Natural killer cell treated with Interleukin-12 subunit alpha and Interleukin-12 subunit beta and Interleukin-15 and Interleukin-18, amount 100 ng/mL, for 72 hours (primary cell): Measurements from ENCODE around the gene GRB2. TPM values are rescaled to one million over a fixed set of nuclear protein-coding genes. Genes with fewer than 3 reads are reported as not detected.

ENCODE experiments used
- ATAC-seq, 2 donors: fragments of 150-1000 bp; cut with Tn5 transposase in 1 of 2; sonication (Bioruptor Pico), chemical (Tn5 transposase) in 1 of 2; 2 replicates each; pipeline ENCODE4 v1.10.0; 2021
- DNase-seq: peaks from one replicate; pipeline ENCODE4 v3.0.0; 2022; ENCODE audit warnings: low spot score
- H3K27ac Mint-ChIP-seq, 2 donors: 1 replicate in 1 of 2; 2 replicates in 1 of 2; pipeline ENCODE4 v1.8.0; 2022; ENCODE audit warnings: mixed read lengths in 2 of 2, mild to moderate bottlenecking in 1 of 2, moderate library complexity in 1 of 2
- H3K27me3 Mint-ChIP-seq, 2 donors: 1 replicate in 1 of 2; 2 replicates in 1 of 2; pipeline ENCODE4 v1.8.0; 2022; ENCODE audit warnings: mixed read lengths in 2 of 2
- H3K36me3 Mint-ChIP-seq: one replicate; pipeline ENCODE4 v1.8.0; 2022; ENCODE audit warnings: mixed read lengths
- H3K4me1 Mint-ChIP-seq, 2 donors: 1 replicate in 1 of 2; 2 replicates in 1 of 2; pipeline ENCODE4 v1.8.0; 2022; ENCODE audit warnings: low read depth in 2 of 2, mixed read lengths in 2 of 2, mild to moderate bottlenecking in 1 of 2
- H3K4me3 Mint-ChIP-seq: one replicate; pipeline ENCODE4 v1.8.0; 2022; ENCODE audit warnings: mixed read lengths
- H3K9me3 Mint-ChIP-seq: 2 replicates; pipeline ENCODE4 v1.8.0; 2022; ENCODE audit warnings: mixed read lengths
- total RNA-seq, 2 donors: library from RNA; stranded (reverse); gene quantifications; one replicate each; pipeline ENCODE4 v1.2.3, GENCODE V29; 2022

The GRB2 gene
- total RNA-seq, 2 donors from 2014 or later: 198 to 235 TPM

DNA sequence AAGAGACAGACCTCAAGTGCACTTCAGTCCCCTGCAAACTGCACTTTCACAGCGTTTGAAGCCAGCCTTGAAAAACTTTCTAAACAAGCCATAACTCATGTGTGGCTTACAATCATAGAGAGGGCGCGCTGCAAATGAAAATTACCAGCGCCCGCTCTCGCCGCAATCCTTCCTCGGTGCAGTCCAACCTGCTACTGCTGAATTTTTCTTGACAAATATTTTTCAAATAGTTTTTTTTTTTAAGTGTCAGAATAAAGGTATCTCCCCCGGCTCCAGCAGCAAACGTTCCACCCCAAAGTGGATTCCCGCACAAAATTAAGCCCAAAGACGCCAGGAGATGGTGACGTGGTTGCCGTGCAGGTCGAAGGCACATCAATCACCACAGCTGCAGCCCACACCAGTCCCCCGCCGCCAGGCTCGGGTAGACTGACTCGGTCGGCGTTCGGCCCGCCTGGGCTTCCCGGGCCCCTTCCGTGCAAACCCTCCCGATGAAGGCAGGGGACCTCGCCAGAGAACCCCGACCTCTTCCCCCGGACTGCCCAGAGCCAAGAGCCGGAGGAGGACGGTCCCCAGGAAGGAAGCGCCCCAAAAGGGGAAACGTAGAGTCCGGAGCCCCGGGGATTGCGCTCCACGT, 630 bp downstream of the GRB2 start:
- peak; percentile 66 for DNase-seq
- Mint-ChIP-seq H3K27me3 (no peaks in the 10 kb centered on the region), H3K27ac (peak overlapping the region; percentile 81 to 94), H3K4me1 (peaks cover 31 to 43% of the 10 kb centered on the region in 2 donors), H3K9me3 (no peaks in the 10 kb centered on the region), H3K36me3 (peaks cover 4% of the 10 kb centered on the region), H3K4me3 (peak overlapping the region; percentile 90)
- peak; percentile 38 to 53 for ATAC-seq

DNA sequence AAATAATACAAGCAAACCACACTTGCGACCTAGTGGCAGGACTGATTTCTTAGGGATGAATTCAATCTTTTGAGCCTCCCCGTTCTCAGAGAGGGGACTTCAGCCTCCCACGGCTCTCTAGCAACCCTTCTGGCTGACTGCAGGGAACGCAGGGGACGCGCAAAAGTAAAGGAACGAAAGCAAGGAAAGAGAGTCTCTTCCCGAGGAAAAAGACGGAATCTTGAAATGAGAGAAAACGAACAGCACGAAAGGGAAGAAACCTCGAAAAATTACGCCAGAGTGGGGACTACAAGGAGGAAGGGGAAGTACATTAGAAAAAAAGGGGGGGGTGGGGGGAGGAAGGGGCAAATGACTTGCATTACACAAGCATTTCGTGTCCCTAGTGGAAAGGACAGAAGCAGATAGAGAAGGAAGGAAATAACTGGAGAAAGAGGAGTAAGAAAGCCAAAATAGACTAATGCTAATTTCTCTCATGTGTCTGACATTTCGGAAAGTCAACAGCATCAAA, 1.2 kb downstream of the GRB2 start:
- DNase-seq (peak; percentile 74), ATAC-seq (no peak)
- Mint-ChIP-seq H3K27me3 (no peaks in the 10 kb centered on the region), H3K36me3 (peaks cover 4% of the 10 kb centered on the region), H3K4me1 (peaks cover 31 to 43% of the 10 kb centered on the region in 2 donors), H3K9me3 (no peaks in the 10 kb centered on the region), H3K4me3 (peak overlapping the region; percentile 90), H3K27ac (peak overlapping the region; percentile 81 to 94)

DNA sequence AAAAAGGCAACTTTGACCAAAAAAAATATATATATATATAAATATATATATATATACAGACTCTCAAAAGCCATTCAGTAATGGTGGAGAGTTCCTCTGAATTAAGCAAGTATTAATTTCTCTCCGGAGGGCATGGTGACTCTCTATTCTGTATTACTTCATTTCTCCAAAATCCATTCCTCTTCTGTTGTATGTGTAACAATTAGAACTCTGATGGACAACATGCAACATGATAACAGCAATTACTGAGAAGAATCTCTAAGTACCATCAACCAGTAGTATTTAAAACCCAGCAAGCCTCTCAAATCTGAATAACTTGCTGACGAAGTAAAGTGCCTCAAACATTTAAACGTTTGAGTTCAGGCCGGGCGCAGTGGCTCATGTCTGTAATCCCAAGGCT, 2.3 kb downstream of the GRB2 start:
- peak overlapping the region; percentile 81 to 94 for H3K27ac Mint-ChIP-seq
- no peak for ATAC-seq
- no peak for DNase-seq
- H3K9me3 Mint-ChIP-seq: no peaks in the 10 kb centered on the region
- H3K36me3 Mint-ChIP-seq: peaks cover 4% of the 10 kb centered on the region
- H3K4me1 Mint-ChIP-seq: peaks cover 31 to 43% of the 10 kb centered on the region in 2 donors
- peak overlapping the region; percentile 90 for H3K4me3 Mint-ChIP-seq
- H3K27me3 Mint-ChIP-seq: no peaks in the 10 kb centered on the region

DNA sequence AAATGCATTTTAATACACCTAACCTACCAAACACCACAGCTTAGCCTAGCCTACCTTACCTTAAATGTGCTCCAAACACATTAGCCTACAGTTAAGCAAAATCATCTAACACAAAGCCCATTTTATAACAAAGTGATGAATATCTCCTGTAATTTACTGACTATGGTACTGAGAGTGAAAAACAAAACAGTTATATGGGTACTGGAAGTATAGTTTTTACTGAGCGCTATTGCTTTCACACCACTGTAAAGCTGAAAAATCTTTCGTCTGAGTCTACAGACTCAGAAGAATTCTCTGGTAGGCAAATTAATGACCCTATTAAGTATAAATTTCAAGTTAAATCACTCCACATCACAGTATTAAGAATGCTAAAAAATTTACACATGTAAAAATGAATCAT, 3.5 kb downstream of the GRB2 start:
- Mint-ChIP-seq H3K27me3 (no peaks in the 10 kb centered on the region), H3K4me1 (peaks cover 37 to 49% of the 10 kb centered on the region in 2 donors), H3K27ac (peak overlapping the region; percentile 81 to 94), H3K36me3 (peaks cover 4% of the 10 kb centered on the region), H3K4me3 (peak overlapping the region; percentile 66), H3K9me3 (no peaks in the 10 kb centered on the region)
- ATAC-seq (no peak), DNase-seq (no peak)

DNA sequence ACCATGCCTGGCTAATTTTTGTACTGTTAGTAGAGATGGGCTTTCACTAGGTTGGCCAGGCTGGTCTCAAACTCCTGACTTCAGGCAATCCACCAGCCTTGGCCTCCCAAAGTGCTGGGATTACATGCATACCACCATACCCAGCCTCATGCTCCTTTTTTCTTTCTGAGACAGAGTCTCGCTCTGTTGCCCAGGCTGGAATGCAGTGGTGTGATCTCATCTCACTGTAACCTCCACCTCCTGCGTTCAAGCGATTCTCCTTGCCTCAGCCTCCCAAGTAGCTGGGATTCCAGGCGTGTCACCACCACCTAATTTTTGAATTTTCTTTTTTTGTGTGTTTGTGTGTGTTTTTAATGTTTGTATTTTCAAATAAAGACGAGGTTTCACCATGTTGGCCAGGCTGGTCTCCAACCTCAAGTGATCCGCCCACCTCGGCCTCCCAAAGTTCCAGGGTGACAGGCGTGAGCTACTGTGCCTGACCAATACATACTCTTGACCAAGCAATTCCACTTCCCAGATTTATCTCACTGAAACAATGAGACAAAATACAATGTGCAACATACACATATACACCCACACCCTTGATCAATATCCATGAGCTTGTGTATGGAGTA, 5.0 kb downstream of the GRB2 start:
- Mint-ChIP-seq H3K27me3 (no peaks in the 10 kb centered on the region), H3K4me1 (peaks cover 37 to 53% of the 10 kb centered on the region in 2 donors), H3K27ac (no peak overlapping the region), H3K9me3 (no peaks in the 10 kb centered on the region), H3K4me3 (no peak overlapping the region), H3K36me3 (peaks cover 4% of the 10 kb centered on the region)
- ATAC-seq (no peak), DNase-seq (no peak)

DNA sequence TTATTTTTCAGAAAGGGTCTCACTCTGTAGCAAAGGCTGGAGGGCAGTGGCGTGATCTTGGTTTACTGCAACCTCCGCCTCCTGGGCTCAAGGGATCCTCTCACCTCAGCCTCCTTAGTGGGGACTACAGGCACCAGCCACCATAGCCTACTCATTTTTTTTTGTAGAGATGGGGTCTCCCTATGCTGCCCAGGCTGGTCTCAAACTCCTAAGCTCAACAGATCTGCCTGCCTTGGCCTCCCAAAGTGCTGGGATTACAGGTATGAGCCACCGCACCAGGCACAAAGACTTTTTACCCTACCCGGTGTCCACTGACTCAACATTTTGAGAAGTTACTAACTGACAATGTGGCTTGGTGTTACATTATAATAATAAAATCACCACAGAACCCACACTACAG, 7.2 kb downstream of the GRB2 start:
- Mint-ChIP-seq H3K9me3 (no peaks in the 10 kb centered on the region), H3K4me1 (peaks cover 58 to 64% of the 10 kb centered on the region in 2 donors), H3K36me3 (no peaks in the 10 kb centered on the region), H3K27me3 (no peaks in the 10 kb centered on the region), H3K4me3 (no peak overlapping the region), H3K27ac (no peak overlapping the region)
- ATAC-seq: no peak
- DNase-seq: no peak

DNA sequence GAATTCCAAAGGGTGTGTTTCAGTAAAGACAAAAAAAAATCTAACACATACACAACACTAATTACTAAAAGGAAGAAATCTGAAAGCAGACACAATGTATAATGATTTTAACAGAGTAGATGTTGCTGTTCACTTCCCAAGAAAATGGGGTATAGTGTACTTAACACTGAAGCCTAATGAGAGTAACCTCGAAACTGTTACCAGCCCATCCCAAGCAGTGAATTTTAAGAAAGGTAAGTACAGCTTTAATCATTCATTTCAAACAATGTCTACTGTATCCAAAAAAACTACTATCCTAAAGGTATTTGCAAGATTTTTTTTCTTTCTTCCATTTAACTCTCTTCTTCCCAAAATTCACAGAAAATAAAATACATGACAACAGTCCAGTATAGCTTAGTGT, 8.3 kb downstream of the GRB2 start:
- H3K4me3 Mint-ChIP-seq: peak overlapping the region; percentile 10
- DNase-seq (no peak), ATAC-seq (no peak)
- peak overlapping the region; percentile 4 to 23 for H3K27ac Mint-ChIP-seq
- H3K9me3 Mint-ChIP-seq: no peaks in the 10 kb centered on the region
- H3K36me3 Mint-ChIP-seq: peaks cover 4% of the 10 kb centered on the region
- peaks cover 59 to 62% of the 10 kb centered on the region in 2 donors for H3K4me1 Mint-ChIP-seq
- no peaks in the 10 kb centered on the region for H3K27me3 Mint-ChIP-seq

DNA sequence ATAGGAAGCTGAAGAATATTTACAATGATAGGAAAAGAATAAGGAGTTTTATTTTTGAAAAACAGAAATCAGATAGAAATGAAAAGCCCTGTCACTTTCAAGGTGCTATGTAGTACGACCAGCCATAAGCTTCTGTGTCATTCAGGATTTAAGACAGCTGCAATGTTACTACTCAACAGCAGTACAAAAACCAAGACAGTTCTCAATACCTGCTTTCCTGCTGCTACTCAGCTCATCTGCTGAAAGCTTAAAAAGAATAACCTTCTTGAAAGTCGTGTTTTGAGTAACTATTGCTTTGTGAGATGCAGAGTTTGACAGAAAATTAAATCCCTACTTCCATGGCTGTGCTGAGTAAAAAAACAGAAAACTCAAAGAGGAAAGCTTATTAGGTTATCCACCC, 8.7 kb downstream of the GRB2 start:
- no peak for ATAC-seq
- Mint-ChIP-seq H3K4me3 (peak overlapping the region; percentile 10), H3K36me3 (peaks cover 6% of the 10 kb centered on the region), H3K9me3 (no peaks in the 10 kb centered on the region), H3K4me1 (peaks cover 58 to 60% of the 10 kb centered on the region in 2 donors), H3K27ac (peak overlapping the region; percentile 4 to 23), H3K27me3 (no peaks in the 10 kb centered on the region)
- no peak for DNase-seq

DNA sequence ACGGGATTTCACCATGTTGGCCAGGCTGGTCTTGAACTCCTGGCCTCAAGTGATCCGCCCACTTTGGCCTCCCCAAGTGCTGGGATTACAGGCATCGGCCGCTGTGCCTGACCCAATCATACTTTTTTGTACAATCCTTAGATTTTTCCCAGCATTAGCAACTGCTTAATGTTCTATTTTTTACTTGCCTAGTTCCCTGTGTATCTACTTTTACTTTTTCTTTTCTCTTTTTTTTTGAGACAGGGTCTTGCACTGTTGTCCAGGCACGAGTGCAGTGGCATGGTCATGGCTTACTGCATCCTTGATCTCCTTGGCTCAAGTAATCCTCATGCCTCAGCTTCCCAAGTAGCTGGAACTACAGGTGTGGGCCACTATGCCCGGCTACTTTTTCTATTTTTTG, 9.5 kb downstream of the GRB2 start:
- no peak for ATAC-seq
- H3K9me3 Mint-ChIP-seq: no peaks in the 10 kb centered on the region
- peaks cover 6% of the 10 kb centered on the region for H3K36me3 Mint-ChIP-seq
- peaks cover 58 to 60% of the 10 kb centered on the region in 2 donors for H3K4me1 Mint-ChIP-seq
- no peak for DNase-seq
- H3K4me3 Mint-ChIP-seq: peak overlapping the region; percentile 6
- peak overlapping the region; percentile 83 to 96 for H3K27ac Mint-ChIP-seq
- no peaks in the 10 kb centered on the region for H3K27me3 Mint-ChIP-seq

DNA sequence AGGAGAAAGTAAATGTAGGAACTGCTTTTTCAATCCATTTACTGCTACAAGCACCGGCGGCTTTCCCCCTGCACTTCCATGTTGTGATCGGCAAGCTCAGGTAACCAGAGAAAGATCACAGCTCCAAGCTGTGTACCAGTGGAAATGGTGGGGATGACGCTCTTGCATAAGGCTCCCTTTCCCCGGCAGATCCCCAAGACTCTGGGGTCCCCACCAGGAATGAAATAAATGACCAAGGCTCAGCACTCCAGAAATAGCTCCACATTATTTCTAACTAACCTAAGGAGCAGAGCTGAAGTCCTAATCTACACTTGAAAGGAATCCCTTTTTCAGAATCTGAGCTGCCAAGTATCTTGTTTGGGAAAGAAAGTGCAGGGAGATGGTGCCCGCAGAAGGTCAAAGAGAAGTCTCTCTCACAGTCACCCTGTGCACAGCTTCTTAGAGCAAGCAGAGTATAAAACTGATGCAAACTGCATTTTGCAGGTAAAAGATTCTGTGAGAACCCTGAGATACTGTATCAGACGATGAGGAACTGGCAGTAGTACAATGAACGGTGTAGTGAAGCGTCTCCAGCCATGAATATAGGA, 11.1 kb downstream of the GRB2 start:
- DNase-seq: no peak
- peak overlapping the region; percentile 83 to 96 for H3K27ac Mint-ChIP-seq
- peak overlapping the region; percentile 99 for H3K4me3 Mint-ChIP-seq
- H3K9me3 Mint-ChIP-seq: no peaks in the 10 kb centered on the region
- no peaks in the 10 kb centered on the region for H3K27me3 Mint-ChIP-seq
- H3K4me1 Mint-ChIP-seq: peaks cover 61 to 64% of the 10 kb centered on the region in 2 donors
- peaks cover 15% of the 10 kb centered on the region for H3K36me3 Mint-ChIP-seq
- no peak for ATAC-seq

DNA sequence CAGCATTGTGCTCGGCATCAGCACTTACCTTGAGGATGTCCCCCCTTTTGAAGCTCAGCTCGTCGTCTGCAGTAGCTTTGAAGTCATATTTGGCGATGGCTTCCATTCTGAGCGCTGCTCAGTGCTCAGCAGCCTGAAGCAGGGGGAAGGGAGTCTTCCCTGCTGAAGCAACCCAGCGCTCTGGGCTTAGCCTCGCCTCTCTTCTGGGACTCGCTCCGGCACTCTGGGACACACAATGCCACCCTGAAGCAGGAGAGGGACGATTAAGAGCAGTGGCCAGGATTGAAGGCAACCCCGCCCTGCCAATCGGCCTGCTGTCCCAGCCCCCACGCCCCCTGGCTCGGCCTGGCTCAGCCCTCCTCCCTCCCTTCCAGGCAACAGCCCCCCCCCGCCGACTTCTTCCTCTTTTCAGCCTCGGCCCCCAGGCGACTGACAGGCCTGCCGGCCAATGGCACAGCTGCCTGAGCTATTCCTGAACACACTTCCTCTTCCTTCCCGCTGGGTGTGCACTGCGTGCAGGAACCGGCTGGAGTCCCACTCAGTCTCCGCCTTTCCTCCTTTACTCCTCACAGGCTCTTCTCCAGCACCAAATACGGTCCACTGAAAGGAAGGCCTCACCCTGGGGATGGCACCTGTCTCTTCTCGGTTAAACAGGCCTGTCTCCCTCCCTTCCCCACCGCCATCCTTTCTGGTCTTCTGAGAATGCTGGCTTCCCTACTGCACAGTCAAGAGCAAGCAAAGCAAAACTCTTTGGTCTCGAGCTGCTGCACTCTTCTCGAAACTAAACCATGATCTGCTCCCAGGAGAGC, 11.8 kb downstream of the GRB2 start:
- no peaks in the 10 kb centered on the region for H3K27me3 Mint-ChIP-seq
- ATAC-seq (peak; percentile 97 to 99), DNase-seq (peak; percentile 90)
- peaks cover 67 to 71% of the 10 kb centered on the region in 2 donors for H3K4me1 Mint-ChIP-seq
- H3K4me3 Mint-ChIP-seq: peak overlapping the region; percentile 99
- peak overlapping the region; percentile 83 to 96 for H3K27ac Mint-ChIP-seq
- no peaks in the 10 kb centered on the region for H3K9me3 Mint-ChIP-seq
- peaks cover 21% of the 10 kb centered on the region for H3K36me3 Mint-ChIP-seq

DNA sequence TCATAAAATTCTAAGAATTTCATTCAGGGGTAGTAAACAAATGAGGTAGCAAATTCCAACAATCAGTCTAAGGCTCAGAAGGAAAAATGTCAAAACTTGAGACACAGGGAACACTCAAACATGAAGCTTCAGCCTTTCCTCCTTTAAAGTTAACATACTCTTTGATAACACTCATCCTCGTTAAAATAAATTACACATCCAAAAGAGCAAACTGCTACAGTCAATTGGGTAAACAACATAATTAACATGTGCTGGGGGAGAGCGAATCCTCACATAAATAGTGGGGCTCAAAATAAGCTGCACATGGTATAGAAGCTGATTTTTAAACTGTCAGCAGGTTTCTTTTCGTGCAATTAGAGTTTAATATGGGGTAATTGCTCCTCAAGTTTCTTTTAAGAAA, 12.9 kb downstream of the GRB2 start:
- Mint-ChIP-seq H3K27ac (peak overlapping the region; percentile 83 to 96), H3K36me3 (peaks cover 21% of the 10 kb centered on the region), H3K27me3 (no peaks in the 10 kb centered on the region), H3K4me3 (peak overlapping the region; percentile 99), H3K4me1 (peaks cover 70 to 71% of the 10 kb centered on the region in 2 donors), H3K9me3 (no peaks in the 10 kb centered on the region)
- ATAC-seq (no peak), DNase-seq (no peak)

DNA sequence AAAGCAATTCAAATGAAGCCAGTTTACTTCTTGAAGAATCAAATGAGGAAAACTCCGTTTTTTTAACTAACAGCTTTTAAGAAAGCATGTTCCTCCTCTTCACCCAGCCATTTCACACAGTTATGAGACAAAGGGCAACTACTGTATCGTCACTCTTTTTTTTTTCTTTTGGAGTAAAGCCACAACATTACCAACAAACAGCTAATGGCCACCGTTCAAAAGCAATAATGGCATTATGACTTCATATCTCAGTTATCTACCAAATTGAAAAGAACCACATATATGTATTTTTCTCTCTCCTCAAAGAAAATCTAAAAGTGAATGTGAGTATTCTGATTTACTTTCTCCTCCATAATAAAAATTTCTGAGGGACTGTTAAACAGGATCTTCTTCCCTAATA, 14.5 kb downstream of the GRB2 start:
- peak overlapping the region; percentile 46 to 60 for H3K27ac Mint-ChIP-seq
- no peak overlapping the region for H3K4me3 Mint-ChIP-seq

More for the DNA sequence above, 14.5 kb downstream of the GRB2 start:
- Mint-ChIP-seq H3K4me1 (peaks cover 63 to 65% of the 10 kb centered on the region in 2 donors), H3K36me3 (peaks cover 21% of the 10 kb centered on the region), H3K27me3 (no peaks in the 10 kb centered on the region), H3K9me3 (no peaks in the 10 kb centered on the region)
- DNase-seq (no peak), ATAC-seq (no peak)
